GM12873 (cell line): ENCODE data around the gene CRB2.

Experiments
- TF ChIP-seq, protein P1 (sequence below): IDR thresholded peaks from 2 replicates; pipeline ENCODE4 v1.5.1; 2012; ENCODE audit warnings: low read depth, mild to moderate bottlenecking, moderate library complexity, low read length, control low read depth; ENCODE audit not compliant: insufficient read depth; ENCODE audit errors: missing control alignments

Gene CRB2

DNA sequence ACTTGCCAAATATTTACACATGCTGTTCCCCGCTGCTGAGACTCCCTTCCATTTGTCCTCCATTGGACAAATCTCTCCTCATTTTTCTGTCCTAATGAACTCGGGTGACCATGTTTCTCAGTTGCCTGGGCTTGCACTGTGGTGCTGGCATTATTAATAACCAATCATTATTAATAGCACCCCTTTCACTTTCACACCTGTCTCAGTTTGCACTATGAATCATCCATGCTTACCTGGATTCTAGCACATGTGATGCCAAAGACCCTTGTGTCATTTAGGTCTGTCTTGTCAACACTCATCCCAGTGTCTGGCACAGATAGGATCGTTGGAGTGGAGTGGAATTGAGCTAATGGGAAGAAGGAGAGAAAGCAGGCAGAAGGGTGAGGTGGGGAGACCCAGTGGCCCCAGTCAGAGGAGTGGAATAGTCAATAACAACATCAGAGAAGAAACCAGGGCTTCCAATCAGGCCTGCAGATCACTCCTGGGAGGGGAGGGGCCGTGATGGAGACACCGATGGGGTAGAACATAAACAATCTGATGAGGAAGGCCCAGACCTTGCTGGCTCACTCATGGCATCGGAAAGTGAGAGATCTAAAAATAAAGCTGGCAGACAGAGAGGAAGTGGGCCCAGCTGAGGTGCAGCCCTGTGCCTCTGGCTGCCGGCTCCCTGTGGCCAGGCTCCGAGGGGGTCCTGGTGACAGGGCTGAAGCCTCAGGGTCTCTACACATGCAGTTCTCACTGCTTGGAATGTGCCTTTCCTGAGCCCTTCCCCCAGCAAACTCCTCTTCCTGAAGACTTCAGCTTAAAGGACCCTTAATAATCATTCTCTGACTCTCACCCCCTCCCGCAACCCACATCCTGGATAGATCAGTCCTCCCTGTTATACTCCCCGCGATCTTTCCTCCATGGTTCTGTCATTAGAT is 33.5 kb upstream of the CRB2 start:
- TF ChIP-seq, protein P1, sequence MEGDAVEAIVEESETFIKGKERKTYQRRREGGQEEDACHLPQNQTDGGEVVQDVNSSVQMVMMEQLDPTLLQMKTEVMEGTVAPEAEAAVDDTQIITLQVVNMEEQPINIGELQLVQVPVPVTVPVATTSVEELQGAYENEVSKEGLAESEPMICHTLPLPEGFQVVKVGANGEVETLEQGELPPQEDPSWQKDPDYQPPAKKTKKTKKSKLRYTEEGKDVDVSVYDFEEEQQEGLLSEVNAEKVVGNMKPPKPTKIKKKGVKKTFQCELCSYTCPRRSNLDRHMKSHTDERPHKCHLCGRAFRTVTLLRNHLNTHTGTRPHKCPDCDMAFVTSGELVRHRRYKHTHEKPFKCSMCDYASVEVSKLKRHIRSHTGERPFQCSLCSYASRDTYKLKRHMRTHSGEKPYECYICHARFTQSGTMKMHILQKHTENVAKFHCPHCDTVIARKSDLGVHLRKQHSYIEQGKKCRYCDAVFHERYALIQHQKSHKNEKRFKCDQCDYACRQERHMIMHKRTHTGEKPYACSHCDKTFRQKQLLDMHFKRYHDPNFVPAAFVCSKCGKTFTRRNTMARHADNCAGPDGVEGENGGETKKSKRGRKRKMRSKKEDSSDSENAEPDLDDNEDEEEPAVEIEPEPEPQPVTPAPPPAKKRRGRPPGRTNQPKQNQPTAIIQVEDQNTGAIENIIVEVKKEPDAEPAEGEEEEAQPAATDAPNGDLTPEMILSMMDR: no peak

DNA sequence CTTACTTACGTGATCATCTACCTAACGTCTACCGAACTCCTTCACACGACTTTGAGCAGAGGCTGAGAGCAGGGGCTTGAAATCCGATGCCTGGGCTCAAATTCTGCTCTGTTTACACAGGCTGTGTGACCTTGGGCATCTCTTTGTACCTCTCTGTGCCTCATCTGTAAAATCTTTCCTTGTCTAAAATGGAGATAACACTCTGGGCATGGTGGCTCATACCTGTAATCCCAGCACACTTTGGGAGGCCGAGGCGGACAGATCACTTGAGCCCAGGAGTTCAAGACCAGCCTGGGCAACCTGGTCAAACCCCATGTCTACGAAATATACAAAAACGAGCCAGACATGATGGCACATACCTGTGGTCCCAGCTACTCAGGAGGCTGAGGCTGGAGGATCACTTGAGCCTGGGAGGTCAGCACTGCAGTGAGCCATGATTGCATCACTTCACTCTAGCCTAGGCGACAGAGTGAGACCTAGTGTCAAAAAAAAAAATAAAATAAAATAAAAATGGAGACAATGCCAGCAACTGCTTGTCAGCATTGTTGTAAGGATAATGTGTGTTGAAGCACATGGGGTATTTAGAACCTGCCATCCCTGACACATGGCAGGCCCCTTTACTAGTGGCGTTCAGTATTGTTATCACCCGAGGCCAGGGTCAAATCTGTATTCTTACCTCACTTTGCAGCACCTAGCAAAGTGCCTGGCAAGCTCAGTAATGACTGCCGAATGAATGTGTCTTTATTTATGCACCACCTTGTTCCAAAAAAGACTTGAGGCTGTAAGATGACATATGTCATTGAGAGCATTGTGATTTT is 32.6 kb upstream of the CRB2 start:
- TF ChIP-seq, protein P1: no peak

DNA sequence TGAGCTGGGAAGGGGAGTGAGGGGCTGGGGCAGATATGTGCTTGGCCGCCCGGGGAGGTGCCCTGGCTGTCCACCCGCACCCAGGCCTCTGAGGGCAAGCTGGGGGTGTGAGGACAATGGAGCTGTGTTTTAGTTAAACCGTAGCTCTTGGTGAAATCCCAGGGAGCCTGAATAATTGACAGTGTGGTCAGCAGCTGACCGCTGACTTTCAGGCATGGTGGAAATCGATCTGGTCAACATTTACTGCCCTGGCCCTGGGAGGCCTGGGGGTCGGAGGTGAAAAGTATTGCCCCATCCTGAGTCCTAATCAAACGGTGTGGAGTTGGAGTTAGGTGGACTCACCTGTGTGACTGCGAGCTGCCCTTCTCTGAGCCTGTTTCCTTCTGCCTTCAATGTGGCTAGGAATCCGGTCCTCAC is 31.2 kb upstream of the CRB2 start:
- TF ChIP-seq, protein P1: no peak

DNA sequence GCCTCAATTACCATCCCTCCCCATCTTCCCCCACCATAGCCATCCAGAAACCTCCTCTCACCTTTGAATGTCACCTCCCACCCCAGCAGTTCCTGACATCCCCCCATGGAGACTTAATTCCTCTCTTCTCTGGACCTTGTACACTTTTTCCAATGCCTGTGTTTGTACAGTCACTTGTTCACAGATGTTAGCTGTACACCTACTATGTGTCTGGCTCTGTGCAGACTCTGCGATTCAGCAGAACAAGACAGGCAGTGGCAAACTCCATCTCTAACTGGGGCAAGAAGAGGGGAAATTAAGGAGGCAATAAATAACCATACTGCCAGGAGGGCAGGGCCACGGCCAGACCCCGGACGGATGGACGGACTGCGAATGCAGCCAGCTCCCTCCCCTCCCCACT is 29.8 kb upstream of the CRB2 start:
- TF ChIP-seq, protein P1: no peak

DNA sequence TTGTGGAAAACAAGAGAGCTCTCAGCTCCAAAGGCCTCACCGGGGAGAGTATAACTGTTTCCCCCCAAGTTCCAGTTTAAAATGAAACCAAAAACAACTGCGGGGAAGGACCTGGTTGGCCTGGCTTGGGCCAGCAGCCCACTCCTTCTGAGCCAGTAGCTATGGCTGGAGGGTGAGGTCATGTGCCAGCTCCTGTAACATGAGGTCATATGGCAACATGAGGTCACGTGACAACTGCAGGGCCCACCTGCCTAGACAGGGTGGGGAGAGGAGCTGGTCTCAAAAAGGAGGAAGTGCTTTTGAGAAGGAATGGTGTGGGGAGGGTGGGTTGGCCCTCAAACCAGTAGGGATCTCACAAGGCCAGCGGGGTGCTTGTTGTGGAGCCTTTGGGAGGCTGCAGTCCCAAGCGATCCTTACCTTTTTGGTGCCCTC is 29.3 kb upstream of the CRB2 start:
- TF ChIP-seq, protein P1: no peak

DNA sequence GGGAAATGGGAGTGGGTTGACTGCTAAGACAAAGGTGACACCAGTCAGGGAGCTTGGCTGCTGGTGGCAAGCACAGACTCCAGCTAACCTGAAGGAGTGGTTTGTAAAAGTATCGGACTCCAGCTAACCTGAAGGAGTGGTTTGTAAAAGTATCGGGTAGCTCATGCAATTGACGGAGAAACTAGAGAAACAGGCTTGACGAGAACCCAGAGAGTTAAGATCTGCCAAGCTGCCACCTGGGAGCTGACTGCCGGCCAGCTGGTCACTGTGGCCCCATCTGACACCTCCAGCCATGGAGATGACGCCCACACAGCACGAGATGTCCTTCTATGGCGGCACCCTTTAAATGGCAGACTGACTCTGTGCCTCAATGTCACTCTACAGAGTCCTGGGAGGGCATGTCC is 28.3 kb upstream of the CRB2 start:
- TF ChIP-seq, protein P1: no peak
